Activated CD8-positive, alpha-beta memory T cell treated with anti-CD3 and anti-CD28 coated beads for 4 hours (primary cell): Measurements from ENCODE around the gene APOL1.
"Not testable (repeated sequence)": the region's sequence is repeated elsewhere in the genome, so short reads cannot be mapped to it uniquely, and the experiment has no call there.

Experiments used
- DNase-seq, 2 donors: peaks; one replicate each; pipeline ENCODE4 v3.0.0-alpha.2; 2020; ENCODE audit warnings: low read depth in 2 of 2

The APOL1 gene

DNA sequence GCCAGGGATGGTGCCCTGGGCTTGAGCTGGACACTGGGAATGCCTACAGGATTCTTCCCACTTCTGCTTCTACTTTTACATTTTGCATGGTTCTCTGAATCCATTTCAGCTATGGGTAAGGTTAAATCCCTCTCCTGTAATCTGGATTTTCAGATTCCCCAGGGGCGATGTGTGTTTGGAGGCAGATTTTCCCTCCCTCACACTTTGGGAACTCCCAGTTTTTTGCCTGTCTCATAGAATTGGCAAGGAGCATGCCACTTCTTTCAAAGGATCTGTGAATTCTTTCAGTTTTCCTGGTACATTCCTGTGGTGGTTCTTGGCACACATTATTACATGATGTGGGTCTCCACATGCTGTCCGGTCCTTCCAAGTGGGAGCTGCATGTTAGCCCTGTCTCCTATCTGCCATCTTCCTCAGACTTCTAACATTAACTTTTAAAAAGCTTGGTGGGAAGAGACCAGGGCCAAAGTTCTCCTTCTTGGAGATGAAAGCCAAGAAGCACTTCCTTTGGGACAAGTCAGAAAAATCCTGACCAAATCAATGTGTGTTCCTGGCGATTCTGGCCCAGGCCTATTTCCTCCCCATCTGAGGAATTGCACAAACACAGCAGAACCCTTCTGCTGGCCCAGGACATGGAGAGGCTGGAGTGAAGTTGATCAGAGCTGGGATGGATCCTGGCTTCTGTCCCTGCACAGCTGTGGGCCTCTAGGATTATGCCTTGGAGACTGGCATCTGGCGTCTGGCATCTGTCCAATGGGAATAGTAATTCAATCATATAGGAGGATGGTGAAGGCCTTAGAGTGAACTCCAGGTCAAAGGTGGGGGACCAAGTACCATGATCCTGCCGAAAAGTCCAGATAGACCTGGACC is 8.2 kb upstream of the APOL1 start:
- no peak for DNase-seq

DNA sequence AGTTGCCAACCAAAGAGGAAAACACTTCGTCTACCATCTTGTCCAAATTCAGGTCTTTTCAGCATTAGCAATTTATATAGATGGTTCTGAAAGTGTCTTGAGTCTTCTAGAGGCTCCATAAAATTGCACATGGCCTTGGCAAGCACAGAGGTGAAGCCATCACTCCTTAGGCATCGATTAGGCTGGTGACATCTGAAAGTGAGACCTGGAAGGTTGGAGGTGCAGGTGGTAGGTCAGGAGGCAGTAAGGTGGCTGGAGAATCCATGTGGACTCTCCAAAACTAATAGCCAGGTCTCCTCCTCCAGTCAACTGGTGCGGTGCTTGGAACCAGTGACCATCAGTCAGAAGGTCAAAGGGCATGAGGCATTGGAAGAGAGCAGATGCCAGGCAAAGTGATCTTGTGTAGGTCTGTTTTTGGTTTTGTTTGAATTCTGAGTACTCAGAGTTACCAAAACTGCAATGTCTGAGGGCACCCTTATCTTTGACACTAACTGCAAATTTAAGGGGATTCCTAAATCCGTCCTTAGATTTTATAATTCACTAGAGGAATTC is 7.1 kb upstream of the APOL1 start:
- DNase-seq, result no peak

DNA sequence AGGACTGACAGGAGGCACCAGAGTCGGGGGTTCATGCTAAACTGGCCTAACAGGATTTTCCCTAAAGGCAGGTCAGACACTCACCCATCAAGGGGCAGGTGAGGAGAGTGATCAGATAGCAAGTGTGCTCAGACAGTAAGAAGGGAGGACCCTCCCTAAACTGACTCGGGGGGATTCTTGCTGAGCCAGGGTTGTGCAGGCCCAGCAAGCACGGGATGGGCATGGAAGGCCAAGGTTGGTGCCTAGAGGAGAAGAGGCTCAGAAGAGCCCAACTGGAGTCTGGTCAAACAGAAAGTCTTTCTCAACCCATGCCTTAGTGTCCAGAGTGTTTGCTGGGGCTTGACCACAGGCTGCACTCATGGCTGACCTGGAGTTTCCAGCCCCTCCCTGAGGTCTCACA is 6.2 kb upstream of the APOL1 start:
- no peak for DNase-seq

DNA sequence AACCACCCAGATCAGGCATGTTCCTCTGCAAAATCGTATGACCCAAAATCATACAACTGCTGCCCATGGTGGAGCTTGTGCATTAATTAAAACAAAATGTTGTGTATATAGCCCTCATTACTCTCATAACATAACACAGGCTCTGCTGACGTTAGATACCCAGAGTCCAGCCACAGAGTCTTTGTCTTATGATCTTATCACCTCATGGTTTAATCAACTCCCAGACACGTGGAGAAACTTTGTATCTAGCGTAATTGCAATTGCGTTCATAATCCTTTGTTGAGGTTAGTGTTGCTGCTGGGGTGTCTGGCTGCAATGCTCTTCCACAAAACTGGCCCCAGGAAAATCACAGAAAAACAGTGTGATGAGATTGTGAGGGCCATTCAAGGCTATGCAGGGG is 5.0 kb upstream of the APOL1 start:
- no peak for DNase-seq

DNA sequence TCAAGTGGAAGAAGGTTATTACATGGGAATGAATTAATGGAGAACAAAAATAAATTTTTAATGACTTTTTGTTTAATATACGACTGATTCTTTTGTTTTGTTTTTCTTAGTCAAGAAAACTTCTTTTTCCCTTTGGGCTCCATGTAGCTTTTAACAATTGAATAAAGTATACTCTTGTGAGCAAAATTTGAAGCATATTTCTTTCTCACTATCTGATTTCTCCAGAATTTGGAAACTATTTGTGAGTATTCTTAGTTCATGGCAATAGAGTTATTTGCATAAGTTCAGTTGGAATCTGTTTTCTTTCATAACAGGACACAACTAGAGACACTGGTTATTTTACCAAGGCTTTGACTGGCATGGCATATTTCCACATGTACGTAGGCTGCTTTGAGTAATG is 3.8 kb upstream of the APOL1 start:
- no peak for DNase-seq

DNA sequence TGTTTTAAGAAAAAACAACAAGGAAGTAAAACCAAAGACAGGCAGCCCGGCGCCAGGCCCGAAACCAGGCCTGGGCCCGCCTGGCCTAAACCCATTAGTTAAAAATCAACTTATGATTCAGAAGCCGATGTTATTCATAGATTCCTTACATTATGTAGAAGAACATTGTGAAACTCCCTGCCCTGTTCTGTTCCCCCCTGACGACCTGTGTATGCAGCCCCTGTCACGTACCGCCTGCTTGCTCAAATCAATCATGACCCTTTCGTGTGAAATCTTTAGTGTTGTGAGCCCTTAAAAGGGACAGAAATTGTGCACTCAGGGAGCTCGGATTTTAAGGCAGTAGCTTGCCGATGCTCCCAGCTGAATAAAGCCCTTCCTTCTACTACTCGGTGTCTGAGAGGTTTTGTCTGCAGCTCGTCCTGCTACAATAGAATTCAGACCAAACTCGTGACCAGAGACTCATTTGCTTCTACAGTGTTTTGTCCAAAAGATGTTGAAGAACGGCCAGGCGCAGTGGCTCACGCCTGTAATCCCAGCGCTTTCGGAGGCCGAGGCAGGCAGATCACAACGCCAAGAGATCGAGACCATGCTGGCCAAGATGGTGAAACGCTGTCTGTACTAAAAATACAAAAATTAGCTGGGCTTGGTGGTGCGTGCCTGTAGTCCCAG is 2.5 kb upstream of the APOL1 start:
- not testable (repeated sequence) for DNase-seq

DNA sequence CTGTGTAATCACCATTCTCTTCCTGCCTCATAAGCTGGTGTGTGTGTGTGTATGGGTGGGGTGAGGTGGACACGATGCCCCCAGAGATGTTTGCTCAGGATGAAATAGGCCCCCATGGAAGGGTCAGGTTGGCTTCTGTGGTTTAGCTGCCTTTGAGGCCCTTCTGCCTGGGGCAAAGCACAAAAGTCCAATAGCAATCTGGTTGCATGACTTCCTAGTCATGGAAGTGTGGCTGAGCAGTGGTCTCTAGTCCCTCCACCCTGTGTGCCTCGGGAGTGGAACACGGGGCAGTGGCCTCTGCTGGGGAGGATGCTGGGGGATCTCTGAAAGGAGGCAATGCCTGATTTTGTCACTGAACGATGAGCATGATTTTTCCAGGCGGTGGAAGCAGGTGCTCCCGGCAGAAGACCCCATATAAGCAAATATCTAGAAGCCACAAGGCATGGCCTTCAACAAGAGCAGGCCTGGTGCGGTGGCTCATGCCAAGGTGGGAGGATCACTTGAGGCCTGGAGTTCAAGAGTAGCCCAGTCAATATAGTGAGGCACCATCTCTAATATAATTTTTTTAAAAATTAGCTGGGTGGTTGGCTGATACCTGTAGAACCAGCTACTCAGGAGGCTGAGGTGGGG is 839 bp upstream of the APOL1 start:
- DNase-seq, result not testable (repeated sequence)

DNA sequence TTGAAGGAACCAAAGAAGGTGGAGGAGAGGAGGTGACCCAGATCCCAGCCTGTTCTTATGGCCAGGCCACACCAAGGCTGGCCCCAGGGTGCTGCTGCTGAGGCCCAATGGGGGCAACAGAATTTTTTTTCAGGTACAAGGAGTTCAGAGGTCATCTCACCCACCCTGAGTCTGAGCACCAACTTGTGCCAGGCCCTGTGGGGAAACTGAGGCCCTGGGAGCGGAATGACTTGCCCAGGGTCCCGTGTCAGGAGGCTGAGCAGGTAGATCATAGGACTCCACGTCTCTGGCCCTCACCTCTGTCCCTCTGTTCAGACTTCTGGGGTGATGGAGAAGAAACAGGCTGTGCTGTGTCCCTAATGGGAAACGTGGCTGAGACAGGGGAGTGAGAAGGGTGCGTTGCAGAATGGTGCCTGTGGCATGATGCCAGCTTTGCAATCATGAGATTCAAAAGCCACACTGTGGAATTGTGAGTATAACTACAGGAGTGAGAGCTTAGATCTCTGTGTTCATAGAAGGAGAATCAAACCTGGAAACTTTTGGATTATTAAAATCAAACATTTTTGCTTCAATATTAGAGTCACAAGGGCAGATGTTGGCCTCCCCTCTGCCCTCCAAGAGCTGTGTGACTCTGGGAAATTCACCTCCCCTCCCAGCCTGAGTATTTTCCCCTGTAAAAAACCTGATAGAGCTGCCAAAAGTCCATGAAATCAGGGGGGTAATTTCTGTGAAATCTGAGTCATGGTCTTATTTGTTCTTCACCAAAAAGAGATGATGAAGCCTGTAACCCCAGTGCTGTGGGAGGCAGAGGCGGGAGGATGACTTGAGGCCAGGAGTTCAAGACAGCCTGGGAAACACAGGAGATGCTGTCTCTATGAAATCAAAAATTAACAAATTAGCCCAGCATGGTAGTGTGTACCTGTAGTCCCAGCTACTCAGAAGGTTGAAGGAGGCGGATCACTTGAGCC is 874 bp downstream of the APOL1 start:
- DNase-seq, result peak in 1 of 2 donors; percentile 44

DNA sequence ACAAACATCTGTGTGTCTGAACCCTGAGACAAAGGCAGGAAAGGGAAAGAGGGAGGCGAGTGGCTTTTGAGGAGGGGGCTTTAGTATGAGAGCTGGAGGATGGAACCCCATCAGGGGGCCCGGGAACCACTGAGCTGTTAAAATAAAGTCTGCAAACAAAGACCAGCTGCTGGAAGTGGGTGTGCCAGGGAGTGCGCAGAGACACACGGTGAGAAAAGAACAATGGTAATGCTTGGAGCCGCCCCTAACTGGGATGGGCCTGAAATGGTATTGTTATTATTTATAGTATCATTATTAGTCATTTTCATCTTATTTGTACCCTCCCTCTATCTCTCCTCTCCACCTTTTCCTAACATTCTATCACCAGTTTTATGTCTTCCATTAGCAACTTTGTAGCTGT is 2.6 kb downstream of the APOL1 start:
- not testable (repeated sequence) for DNase-seq

DNA sequence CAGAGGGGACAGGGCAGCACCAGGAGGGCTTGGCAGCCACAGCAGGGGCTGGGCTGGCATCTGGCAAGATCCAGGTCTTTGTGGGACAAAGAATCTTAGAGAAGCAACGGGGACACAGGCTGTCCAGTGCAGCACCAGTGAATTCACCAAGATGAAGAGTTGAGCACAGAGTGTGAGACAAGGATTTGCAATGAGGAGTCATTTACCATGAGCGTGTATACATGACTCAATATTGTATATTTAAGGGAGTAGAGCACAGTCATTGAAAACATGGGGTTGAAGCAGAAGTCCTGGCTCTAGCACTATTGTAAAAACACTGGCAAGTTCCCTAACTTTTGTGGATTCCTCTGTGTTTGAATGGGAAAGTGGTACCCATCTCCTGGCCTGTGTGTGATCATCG is 3.5 kb downstream of the APOL1 start:
- no peak for DNase-seq

DNA sequence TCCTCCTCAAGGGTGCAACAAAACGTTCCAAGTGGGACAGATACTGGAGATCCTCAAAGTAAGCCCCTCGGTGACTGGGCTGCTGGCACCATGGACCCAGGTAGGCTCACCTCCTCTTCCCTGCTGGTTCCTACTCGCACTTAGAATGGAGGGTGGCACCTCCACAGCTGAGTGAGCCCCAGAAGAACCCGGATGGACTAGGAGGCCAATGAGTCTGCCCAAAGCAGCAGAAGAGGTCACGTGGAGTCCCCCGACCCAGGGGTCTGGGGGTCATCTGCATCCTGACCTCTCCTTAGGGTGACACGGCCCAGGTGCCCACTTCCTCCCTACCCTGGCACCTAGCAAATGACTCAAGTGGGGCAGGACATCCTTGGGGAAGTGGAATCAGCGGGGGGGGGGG is 4.4 kb downstream of the APOL1 start:
- DNase-seq, result no peak

DNA sequence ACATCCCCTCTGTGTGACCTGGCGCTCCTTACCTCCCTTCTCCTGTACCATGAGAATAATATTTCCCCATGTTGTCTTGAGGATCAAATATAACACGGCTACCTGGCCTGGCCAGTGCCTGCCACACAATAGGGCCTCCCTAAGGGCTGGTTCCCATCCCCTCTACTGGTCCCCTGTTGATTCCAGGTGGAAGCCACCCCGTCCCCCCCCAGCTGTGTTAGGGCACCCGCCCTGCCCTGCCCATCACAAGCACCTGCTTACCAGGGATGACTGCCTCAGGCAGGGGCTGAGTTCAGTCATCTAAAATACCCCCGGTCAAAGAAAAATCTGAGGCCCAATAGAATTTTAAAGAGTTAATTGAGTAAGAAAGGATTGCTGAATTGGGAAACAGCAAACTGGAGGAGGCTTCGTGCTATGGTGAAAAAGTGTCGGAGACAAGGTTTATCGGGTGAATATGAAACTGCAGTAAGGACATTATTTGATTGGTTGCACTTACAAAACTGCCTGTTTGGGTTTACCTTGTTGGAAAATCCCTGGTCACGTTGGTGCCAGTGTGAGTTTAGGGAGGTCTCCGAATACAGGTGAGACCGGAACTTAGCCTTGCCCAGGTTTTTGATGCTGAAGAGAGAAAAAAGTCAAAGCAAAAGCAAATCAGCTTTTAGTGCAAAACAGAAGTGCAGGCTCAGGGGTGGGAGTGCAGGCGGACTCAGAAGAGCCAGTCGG is 5.2 kb downstream of the APOL1 start:
- DNase-seq, result no peak

DNA sequence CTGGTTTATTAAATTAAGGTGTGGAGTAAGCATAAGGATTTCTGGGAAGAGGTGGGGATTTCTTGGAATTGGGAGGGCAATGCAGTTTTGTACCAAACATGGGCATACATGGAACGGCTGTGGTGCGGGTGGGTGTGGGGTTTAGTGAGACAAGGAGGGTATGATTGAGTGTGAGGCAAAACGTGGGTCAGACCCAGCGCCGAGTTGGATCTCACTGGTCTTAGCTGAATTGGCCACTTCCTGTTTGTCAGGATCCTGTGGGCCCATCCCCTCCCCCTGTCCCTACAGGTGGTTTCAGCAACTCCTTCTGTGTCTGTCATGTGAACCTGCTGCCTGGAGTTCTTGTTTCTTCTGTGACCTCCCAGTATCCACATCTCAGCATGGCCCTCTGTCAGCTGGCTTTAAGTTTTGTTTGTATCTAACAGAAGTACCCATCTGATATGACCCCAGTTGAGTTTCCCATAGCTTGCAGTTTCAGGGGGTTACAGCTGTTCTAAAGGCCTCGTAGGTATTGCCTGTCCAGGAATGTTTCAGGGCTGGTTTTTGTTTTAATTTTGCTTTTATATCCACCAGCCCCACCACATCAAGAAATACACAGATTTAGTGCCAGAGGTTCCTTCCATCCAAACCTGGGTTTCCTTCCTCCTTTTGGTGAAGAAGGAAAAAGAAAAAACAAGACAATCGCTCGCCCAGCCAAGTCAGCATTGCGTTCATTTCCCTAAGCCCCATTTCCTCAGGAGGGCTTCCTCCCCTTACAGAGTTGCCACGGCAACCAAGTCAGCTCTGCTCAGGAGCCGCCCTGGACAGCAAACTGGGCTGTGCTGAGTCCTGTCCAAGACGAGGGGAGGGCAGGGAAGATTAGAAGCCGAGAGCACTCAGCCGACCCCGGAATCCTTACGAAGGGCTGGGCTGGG is 6.0 kb downstream of the APOL1 start:
- DNase-seq, result no peak

DNA sequence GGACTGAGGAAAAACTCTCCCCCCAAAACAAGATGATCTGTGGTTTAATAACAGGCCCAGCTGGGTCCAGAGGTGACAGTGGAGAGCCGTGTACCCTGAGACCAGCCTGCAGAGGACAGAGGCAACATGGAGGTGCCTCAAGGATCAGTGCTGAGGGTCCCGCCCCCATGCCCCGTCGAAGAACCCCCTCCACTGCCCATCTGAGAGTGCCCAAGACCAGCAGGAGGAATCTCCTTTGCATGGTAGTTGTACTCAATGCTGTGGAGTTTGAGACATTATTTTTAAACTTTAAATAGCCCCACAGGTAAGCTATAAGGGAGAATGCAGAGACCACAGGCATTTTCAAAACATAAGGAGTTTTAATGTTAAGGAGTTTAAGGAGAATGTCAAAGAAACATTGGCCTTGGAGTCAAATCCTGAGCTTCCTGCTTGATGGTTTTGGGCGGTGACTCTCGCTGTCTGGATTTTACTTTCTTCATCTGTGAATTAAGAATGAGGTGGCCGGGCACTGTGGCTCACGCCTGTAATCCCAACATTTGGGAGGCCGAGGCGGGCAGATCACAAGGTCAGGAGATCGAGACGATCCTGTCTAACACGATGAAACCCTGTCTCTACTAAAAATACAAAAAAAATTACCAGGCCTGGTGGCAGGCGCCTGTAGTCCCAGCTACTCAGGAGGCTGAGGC is 6.8 kb downstream of the APOL1 start:
- no peak for DNase-seq

DNA sequence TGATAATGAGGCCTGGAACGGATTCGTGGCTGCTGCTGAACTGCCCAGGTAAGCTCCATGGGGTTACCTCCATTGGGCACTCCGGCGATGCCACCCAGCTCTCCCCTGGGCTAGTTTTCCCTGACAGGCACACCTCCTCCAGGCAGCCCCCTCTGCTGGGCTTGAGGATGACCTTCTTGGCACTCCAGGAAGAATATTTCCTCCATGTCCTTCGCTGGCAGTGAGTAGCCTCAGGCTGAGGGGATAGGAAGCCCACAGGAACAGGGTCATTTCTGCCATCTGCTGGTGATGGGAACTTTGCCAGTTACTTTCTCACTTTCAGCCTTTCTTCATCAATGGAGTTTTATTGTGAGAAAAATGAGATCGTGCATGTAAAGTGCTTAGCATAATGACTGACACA is 8.7 kb downstream of the APOL1 start:
- DNase-seq, result not testable (repeated sequence)

DNA sequence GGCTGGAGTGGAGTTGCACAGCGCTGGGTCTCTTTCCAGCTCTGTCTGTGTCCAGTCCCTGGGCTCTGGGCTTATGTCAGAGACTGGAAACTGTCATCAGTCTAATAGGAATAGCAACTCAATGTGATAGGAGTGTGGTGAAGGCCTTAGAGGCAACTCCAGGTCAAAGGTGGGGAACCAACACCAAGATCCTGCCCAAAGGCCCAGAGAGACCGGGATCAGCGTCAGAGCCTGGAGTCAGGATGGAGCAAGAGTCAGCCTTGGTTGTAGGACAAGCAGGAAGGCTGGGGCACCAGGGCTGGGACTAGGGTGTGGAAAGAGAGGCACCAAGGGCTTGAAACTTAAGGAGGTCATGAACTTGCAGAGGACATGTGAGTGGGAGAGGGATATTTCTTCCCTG is 9.4 kb downstream of the APOL1 start:
- DNase-seq, result not testable (repeated sequence)

DNA sequence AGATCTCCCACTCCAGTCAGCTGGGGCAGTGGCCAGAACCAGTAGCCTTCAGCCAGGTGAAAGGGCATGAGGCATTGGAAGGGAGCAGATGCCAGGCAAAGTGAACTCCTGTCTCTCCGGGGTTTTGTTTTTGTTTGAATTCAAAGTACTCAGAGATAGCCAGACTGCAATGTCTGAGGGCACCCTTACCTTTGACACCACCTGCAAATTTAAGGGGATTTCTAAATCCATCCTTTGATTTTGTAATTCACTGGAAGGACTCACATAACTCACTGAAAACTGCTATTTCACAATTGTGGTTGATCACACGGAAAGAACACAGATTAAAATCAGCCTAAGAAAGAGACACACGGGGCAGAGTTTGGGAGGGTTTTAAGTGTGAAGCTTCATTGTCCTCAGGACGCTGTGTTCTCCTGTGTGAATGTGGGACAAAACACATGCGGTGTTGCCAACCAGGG is 10.3 kb downstream of the APOL1 start:
- DNase-seq, result not testable (repeated sequence)

DNA sequence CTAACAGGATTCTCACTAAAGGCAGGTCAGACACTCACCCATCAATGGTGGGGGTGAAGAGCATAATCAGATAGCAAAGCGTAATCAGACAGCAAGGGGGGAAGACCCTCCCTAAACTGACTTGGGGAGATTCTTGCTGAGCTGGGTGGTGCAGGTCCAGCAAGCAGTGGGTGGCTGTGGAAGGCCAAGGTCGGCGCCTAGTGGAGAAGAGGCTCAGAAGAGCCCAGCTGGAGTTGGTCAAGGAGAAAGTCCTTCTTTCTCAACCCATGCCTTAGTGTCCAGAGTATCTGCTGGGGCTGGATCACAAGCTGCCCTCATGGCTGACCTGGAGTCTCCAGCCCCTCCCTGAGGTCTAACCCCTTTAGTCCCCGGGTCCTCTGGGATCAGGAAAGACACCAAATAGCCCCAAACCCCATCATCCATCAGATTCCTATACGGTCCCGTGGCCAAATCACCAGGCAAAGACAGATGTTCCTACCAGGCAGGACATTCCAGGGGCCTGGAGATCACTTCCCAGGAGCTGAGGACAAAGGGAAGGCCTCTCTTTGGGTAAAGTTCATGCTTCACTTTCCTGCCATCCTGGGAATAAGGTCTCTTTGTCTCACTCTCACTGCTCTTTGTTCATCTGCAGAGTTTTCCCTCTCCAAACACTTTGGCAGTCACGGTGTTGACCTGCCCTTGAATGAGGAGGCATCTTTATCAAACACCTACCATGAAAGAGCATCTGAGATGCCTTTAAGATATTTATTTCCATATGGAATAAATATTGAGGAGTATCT is 11.1 kb downstream of the APOL1 start:
- not testable (repeated sequence) for DNase-seq
